ENCODE data around the gene R3HDML. TPM values are rescaled to one million over a fixed set of nuclear protein-coding genes. Genes with fewer than 3 reads are reported as not detected.
A peak's percentile ranks its signal among the peaks of the same experiment; 100 is the strongest.

The R3HDML gene
- total and polyA plus RNA-seq, 9 of the 15 experiments (the other 6 are each of a cell fraction or from before 2014, with no cell fraction given): not detected

- Histone ChIP-seq H3K27ac (ENCODE audit: extremely low read depth, low read depth, low read length) (no peak overlapping the region), H3K4me2 (ENCODE audit: insufficient read depth, low read length) (no peak overlapping the region), H3K79me2 (ENCODE audit: control insufficient read depth, insufficient read depth, low read length) (no peaks in the 10 kb centered on the region), H3K4me1 (replicated peaks in 1 of 2; ENCODE audit: control insufficient read depth in 2 of 2, insufficient read depth in 2 of 2, low read length in 2 of 2) (peaks cover 0 to 9% of the 10 kb centered on the region in 2 experiments; a peak in 2 of 5 replicates), H3K36me3 (ENCODE audit: control insufficient read depth, insufficient read depth, low read length) (no peaks in the 10 kb centered on the region), H3K9me3 (replicated peaks; ENCODE audit: control insufficient read depth, insufficient read depth, low read depth, low read length) (no peaks in the 10 kb centered on the region), H2AFZ (ENCODE audit: low read depth, low read length) (no peak overlapping the region), H3K9me1 (ENCODE audit: control insufficient read depth, insufficient read depth, low read length) (no peaks in the 10 kb centered on the region), H3K9ac (ENCODE audit: insufficient read depth in 1 of 2, low read depth in 2 of 2, low read length in 2 of 2) (no peak overlapping the region), H3K4me3 (no peak overlapping the region), H3K27me3 (ENCODE audit: control insufficient read depth in 2 of 2, insufficient read depth in 2 of 2, low read length in 2 of 2) (peaks cover 14 to 36% of the 10 kb centered on the region in 2 experiments), H4K20me1 (replicated peaks; ENCODE audit: control insufficient read depth, insufficient read depth, low read length) (no peaks in the 10 kb centered on the region)
- BruUV-seq (replicated peaks): no TSS peak
- in situ Hi-C loops (cut with MboI): no loop called here
- ChIA-PET POLR2A (interaction anchor here (0.7 to 1.0 kb wide), 2 partner anchors 9 to 19 kb away, joined by 3 read pairs; no protein-coding TSS in a partner anchor), CTCF (ENCODE audit: low intra/inter-chr PET ratio) (no interaction called here)
- TF ChIP-seq IRF9 (tag; IDR thresholded peaks at IDR 0.05) (no peak), BCOR (IDR thresholded peaks at IDR 0.05) (peak; percentile 26; the same call in 1 of the 2 replicates), ZNF76 (CRISPR knock-in tag; IDR thresholded peaks at IDR 0.05; ENCODE audit: borderline replicate concordance) (no peak), SMARCC2 (IDR thresholded peaks at IDR 0.05; ENCODE audit: low read depth) (no peak), PHTF2 (CRISPR knock-in tag; IDR thresholded peaks at IDR 0.05) (no peak), ASH1L (IDR thresholded peaks at IDR 0.05; ENCODE audit: borderline replicate concordance, low read depth, partially characterized antibody) (no peak), ZNF740 (CRISPR knock-in tag; IDR thresholded peaks at IDR 0.05) (no peak), ZNF740 (tag; IDR thresholded peaks at IDR 0.05) (no peak), NEUROD1 (IDR thresholded peaks at IDR 0.05; ENCODE audit: borderline replicate concordance, low read depth, low read length, partially characterized antibody) (no peak), SP2 (IDR thresholded peaks at IDR 0.05; ENCODE audit: extremely low read depth, low read depth, low read length, poor library complexity, severe bottlenecking) (no peak), NRF1 (conservative IDR thresholded peaks at IDR 0.05 in 1 of 2, IDR thresholded peaks at IDR 0.05 in 1 of 2) (no peak), BRCA1 (IDR thresholded peaks at IDR 0.05) (no peak), BRCA1 (CRISPR knock-in tag; IDR thresholded peaks at IDR 0.05) (no peak), RBM25 (IDR thresholded peaks at IDR 0.05; ENCODE audit: low read depth, low read length, severe bottlenecking) (peak; percentile 21), ZKSCAN8 (CRISPR knock-in tag; IDR thresholded peaks at IDR 0.05) (peak; percentile 62; the same call in 1 of the 2 replicates), PRMT5 (CRISPR knock-in tag; IDR thresholded peaks at IDR 0.05) (no peak)
- no peak for DNase-seq (ENCODE audit: extremely low read depth in 1 of 4, low spot score in 3 of 4)
- ATAC-seq: no peak
- intact Hi-C loops (cut with micrococcal nuclease): no loop called here
- no peak for FAIRE-seq
- WGBS (ENCODE audit: insufficient coverage, low coverage, missing lambda C conversion rate): 2% methylated on average over 6 of the region's 6 CpGs
Observed at GRCh38 chr20:44354979-44355497, 18.2 kb downstream of the R3HDML start.

Data from K562 (cell line).